CD4-positive, alpha-beta T cell treated with Interleukin-6 for 4 hours (primary cell): ENCODE measurements around the gene DNMBP.
"Not testable (repeated sequence)": the region's sequence is repeated elsewhere in the genome, so short reads cannot be mapped to it uniquely, and the experiment has no call there.

Experiments
- DNase-seq: peaks from one replicate; pipeline ENCODE4 v3.0.0-alpha.2; 2020; ENCODE audit warnings: mixed read lengths

The DNMBP gene

DNA sequence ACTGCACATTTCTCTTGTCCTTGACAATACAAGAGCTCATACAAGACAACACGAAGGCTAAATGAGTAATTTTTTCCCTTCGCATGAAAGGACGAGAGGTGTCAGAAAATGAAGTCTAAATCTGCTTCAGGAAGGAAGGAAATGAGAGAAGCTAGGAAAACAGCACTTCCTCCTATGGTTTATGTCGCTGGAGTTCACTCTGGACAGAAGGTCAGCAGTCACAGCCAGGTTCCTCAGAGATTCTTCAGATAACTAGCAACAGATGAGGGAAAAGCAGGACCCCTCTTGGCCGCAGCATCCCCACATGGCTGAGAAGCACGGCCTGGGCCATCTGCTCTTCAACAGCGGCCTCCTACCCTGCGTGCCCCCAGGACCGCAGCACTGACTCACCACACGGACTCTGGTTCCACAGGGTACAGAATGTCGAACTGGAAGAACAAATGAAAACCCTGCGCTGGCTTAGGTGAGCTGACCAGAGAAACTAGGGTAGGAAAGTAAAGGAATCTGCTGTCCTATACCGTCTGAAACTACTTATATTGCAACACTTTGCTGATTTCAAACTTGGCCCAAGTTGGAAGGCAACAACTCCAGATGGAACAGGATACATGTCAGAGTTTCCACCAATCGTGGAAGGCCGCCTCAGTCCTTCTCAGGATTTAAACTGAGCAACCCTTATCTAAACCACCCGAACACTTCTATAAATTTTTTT is 26.3 kb downstream of the DNMBP start:
- no peak for DNase-seq

DNA sequence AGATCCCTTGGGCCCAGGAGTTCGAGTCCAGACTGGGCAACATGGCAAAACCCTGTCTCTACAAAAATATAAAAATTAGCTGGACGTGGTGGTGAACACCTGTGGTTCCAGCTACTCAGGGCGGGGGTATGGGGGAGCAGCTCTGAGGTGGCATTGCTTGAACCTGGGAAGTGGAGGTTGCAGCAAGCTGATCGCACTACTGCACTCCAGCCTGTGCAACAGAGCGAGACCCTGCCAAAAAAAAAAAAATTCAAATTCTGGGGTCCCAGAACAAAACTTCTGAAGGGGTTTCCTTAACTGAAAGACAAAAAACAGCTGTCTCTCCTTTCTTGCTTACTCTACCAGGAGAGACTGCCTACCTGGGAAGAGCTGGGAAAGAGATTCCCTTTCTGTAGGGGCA is 27.0 kb downstream of the DNMBP start:
- no peak for DNase-seq

DNA sequence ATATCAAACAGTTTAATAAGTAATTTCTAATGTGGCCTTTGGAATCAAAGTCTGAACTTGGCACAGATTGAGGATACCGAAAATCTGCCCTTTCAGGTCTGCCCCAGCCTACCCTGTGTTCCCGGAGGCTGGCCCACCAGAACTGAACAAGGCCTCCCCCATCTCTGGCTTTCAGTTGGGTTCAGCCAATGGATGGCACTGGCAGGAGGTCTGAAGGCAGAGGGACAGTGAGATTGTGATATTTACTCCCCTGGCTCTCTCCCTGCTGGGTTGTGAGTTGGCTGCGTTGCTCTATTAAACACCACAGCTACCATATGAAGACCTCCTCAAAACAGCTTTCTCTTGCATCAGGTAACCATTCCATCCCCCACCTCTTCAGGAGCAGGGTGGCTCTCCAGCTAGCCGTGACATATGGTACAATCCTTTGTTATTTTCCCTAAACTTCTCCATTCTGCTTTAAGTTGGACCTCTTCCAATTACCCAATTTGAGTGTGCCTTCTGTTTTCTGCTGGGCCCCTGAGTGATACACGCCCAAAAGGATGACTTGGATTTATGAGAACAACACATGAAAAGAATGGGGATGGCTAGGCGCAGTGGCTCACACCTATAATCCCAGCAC is 28.1 kb downstream of the DNMBP start:
- DNase-seq: no peak

DNA sequence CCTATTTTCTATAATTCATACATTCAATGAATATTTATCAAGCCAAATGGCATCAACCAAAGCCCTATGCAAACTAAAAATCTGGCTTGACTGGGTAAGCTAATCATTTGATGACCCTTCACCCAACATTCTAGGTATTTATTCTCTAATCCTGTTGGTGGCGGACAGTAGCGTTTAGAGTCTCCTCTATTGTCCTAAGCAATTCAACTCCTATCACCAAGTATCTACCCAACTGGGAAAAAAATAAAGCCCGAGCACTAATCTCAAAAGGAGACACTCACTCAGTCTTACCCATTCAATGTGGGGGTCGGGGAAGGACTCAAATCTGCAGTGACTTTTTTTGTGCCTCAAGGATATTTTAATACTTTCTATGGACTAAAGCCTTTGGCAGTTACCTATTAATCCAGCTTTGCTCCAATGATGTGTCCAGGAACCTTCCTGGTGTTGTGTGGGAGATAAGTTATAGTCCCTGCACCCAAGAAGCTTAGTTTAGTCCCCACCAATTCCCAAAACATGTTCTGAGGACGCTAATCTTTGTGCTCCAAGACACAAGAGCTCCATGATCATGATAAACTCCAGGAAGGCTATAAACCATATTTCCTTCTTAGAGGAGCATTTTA is 30.6 kb downstream of the DNMBP start:
- DNase-seq: no peak

DNA sequence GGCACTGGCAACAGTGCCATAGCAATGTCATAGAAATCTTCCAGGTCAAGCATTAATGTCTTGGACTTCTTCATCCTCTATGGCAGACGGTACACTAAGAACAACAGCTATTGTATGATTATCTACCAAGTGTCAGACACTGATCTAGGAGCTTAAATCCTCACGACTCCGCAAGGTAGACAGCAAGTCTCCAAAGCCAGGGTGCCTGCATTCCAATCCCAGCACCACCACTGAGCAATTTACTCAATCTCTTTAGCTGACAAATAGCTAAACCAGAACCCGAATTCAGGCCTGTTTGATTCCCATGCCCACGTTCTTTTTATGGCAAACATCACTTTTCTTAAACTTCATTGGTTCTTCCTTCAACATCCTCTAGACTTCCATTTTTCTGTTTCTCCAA is 31.8 kb downstream of the DNMBP start:
- no peak for DNase-seq

DNA sequence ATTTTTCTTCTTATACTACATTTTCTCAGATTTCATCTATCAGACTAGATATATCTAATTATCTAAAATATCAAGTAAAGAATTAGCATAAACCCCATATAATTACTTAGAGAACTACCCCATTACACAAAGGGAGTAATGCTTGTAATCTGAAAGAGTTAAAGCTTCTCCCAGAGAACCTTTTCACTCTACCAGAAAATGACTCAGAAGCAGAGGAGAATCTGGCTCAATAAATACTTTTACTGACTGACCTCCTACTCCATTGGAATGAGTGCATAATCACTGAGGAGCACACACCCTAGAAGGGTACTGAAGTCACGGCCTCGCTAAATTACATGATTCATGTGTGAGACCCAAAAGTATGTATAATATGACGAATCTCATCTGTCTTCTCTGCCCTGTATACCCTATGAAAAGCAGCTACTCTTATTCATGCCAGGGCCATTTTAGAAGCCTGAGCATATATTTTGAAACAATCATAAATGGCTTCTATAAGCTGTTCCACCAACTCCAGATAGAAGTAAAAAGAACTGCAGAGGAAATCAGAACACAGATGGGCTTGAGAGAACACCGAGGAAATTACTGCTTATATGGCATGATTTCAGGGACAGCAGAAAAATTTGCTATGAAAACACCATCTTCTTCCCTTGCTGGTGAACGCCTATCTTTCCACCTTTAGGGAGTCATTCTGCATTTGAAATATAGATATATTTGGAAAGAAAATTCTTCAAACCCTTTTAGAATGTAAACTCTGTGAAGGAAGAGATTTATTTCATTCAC is 32.7 kb downstream of the DNMBP start:
- no peak for DNase-seq

DNA sequence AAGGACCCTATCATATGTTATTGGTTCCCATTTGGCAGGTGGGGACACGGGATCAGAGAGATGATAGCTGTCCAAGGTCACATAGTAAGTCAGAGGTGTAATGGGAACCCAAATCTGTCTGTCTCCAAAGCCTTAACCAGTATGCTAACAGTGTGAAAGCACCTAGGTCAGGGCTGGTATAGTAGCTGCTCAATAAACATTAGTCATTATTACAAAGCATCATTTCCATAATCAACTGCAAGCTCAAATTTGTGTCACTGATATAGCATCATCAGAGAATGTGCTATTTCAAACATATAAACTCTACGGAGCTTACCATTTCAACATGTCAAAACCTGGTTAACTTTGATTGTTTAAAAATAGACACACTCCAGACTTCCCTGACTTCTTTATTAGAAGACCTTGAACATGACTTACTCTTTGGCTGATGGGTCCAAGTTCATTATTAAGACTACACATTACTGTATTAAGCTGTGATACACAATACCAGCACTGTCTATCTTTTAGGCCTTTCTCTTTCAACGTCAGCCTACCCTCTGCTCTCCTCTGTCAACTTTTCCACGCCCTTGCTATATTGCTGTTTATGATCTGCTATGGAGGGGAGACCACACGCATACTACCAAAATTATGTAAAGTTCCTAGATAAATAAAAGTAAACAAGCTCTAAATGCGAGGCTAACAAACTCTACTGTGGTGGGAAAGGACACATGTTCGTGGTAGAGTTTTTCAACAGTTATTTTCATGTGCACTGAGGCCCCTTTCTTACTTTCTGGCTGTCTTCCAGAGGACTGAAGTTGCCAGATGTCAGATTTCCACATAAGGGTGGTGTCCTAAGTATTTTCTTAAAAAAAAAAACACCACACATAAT is 33.6 kb downstream of the DNMBP start:
- no peak for DNase-seq

DNA sequence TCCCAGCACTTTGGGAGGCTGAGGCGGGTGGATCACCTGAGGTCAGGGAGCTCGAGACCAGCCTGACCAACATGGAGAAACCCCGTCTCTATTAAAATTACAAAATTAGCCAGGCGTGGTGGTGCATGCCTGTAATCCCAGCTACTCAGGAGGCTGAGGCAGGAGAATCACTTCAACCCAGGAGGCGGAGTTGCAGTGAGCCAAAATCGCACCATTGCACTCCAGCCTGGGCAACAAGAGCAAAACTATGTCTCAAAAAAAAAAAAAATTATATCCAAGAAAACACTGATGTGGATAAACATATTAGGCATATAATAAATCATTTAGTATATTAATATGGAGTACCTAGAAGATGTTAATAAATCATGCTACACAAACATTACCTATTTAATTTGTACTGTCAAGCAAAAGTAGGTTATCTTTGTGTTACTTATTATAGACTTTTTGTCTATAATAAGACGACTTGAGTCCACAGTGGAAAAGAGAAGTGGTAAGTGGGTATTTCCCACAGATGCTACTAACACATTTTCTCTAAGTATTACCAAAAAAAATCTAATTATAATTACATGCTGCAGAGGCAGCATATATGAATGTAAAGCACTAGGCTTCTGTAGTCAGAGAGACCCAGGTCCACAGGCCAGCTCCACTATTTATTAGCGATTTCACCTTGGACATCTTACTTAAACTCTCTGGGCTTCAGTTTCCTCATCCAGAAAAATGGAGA is 34.5 kb downstream of the DNMBP start:
- no peak for DNase-seq

DNA sequence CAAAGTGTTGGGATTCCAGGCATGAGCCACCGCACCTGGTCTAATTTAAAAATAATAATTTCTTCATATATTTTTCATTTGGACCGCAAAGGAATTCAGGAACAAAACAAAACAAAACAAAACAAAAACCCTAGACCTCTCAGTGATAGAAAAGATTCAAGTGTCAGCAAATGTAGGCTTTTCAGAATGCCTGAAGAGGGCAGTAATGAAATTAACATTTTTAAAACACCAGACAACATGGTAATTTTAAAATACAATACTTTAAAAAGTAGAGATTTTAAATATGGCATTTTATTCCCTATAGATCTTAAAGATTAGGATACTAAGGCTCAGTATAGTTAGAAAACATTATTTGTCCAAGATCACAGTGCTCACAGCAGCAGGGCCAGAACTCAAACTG is 36.6 kb downstream of the DNMBP start:
- DNase-seq: no peak

DNA sequence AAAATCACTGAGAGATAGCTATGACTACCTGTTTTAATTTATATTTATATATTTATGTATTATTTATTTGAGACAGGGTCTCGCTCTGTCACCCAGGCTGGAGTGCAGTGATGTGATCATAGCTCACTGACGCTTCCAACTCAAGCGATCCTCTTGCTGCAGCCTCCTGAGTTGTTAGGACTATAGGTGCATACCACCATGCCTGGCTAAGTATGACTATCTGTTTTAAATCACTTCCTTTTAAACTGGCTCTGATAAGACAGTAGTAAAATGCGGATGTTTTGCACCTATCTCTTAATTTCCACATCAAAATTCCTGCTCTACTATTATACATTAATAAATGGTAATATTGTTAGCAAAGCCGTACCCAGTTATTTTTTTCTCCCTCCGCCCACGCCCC is 41.8 kb downstream of the DNMBP start:
- no peak for DNase-seq

DNA sequence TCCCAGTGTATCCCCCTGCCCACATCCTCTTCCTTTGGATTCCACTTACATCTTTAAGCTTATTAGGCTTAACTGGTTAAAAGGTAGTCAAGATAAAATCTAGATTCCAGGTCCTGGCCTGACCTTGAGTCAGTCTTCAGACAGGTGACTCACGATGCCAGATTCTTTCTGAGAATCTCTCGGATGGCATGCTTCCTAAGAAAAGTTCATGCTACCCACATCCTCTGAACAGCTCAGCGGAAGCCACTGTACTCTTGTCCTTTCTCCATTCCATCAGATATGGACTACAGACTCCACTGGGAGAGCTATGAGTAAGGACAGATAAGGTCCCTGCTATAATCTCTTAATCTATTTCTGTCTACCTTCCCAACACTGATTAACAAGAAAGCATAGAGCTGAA is 43.4 kb downstream of the DNMBP start:
- DNase-seq: no peak

DNA sequence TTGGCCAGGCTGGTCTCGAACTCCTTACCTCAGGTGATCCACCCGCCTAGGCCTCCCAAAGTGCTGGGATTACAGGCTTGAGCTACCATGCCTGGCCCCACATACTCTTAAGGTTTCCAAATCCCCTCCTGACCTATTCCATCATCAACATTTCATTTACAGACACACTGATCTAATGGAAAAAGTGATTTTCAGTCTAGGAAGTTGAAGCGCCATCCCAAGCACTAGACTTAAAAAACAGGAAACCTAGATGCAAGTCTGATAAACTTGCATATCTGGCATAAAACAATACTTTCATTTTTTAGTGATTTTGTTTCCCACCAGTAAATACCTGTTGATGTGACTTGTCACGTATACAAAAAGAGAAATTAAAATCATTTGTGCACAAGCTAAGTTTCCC is 44.0 kb downstream of the DNMBP start:
- DNase-seq: no peak

DNA sequence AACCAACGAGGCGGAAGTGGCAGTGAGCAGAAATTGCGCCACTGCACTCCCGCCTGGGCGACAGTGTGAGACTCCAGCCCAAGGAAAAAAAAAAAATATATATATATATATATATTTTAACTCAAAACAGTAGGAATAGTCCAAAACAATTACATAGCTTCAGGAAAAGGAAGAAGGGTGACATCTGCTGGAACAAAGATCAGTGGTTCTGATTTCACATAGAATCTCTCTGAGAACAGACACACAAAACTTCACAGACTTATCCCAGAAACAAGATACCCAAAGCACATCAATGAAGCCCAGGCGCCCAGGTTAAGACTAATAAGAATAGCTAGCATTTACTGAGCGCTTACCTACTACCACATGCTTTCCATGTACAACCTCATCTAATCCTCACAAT is 45.0 kb downstream of the DNMBP start:
- no peak for DNase-seq

DNA sequence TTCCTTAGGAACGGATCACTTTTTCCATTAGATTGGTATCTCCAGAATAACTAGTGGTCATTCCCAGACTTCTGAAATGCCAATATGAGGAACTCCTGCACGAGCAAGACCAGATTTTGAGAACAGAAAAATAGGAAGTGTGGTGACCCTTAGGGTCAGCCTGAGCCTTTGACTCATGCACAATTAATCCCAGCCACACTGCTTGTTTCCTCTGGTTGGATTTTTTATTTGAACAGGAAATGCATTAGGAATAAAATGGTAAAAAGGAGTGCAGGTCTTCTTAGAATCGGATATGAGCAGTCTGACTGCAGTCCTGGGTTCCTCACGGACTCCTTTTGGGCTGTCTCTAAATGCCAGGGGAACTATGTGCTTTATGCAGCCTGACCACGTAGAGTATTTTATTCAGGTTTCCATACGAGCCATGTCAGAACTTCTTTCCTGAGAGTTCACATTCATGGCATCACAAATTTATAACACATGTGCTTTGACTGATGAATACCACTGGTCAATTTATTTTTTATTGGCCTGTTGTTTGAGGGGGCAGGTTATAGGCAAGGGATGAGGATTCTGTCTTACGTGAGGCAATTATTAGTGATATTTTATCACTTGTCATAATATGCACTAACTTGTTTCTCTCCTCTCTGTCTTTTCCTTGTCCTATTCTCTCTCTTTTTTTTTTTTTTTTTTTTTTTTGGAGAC is 46.1 kb downstream of the DNMBP start:
- DNase-seq: not testable (repeated sequence)

DNA sequence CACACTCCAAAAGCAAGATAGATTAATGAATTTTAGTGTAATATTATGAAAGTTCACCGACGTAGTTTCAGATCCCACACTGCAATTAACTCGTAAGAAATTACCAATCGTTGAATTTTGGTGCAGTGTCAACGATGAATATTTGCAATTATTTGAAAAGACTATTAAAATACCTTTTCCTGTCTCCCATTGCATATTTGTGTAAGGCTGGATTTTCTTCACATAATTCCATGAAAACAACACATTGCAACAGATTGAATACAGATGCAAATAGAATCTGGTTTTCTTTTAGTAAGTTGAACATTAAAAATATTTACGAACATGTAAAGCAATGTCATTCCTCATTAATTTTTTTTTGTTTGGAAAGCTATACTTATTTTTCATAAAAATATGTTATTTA is 50.9 kb downstream of the DNMBP start:
- DNase-seq: no peak

DNA sequence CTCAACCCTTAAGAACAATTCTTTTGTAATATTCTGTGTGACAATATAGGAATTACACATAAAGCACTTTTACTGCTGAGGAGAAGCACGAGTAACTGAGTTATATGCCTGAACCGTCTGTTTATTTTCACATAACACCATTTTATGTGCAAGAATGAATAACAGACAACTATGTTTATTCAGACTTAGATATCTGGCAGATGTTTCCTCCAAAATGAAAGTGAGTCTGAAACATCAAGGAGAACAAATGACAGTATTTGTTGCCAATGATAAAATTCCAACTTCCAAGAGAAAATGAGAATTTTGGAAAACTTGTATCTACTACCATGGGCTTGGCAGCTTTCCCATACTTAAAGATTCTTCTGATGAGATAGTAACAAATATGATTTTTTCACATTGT is 51.4 kb downstream of the DNMBP start:
- no peak for DNase-seq

DNA sequence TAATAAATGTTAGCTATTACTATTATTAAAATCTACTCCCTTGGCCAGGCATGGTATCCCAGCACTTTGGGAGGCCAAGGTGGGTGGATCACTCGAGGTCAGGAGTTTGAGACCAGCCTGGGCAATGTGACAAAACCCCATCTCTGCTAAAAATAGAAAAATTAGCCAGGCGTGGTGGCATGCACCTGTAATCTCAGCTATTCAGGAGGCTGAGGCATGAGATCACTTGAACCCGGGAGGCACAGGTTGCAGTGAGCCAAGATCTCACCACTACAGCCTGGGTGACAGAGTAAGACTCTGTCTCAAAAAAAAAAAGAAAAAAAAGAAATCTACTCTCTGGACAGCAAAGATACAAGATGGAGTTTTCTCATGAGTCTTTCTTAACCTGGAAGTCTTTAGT is 56.2 kb downstream of the DNMBP start:
- not testable (repeated sequence) for DNase-seq

DNA sequence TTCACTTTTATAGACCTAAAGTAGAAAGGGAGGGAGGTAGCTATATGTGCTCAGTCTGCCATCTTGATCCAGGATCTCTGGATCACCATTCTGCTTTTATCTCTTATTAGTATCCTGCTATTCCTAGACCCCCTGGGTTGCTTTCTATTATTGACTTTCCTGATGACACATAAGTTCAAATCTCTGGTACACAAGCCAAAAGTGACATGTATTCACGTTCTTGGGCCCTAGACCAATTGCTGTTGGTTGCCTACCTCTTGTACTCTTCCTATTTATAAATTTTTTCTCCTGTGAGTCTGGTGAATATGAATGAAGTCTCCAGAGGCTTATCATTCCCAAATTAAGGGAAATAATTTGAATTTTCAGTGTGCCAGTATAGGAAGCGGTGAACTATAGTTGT is 56.9 kb downstream of the DNMBP start:
- DNase-seq: no peak

DNA sequence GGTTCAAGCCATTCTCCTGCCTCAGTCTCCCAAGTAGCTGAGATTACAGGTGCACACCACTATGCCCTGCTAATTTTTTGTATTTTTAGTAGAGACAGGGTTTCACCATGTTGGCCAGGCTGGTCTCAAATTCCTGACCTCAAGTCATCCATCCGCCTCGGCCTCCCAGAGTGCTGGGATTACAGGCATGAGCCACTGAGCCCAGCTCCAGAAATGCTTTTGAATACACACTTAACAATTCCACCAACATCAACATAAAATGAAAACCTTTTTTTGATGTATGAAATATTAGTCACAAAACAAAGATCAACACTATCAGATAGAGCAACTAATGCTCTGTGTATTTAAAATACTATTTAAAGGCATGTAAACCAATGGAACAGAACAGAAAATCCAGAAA is 63.7 kb downstream of the DNMBP start:
- DNase-seq: not testable (repeated sequence)

DNA sequence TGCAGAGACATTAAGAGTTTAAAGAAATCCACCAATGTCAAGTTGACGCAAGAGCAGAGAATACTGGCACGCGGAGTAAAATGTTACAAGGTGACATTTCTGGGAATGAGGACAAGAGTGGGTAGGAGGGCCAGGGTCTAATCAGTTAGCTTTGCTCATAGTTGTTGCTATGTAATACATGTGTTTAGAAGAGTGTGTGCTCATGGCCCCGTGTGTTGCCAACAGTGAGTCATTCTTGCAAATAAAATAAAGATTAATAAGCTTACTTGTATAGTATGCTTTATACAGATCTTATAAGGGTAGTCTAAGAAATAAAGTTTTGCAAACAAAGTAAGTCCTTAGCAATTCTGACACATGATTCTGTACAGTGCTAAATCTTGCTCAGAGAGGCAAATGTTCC is 64.5 kb downstream of the DNMBP start:
- no peak for DNase-seq

DNA sequence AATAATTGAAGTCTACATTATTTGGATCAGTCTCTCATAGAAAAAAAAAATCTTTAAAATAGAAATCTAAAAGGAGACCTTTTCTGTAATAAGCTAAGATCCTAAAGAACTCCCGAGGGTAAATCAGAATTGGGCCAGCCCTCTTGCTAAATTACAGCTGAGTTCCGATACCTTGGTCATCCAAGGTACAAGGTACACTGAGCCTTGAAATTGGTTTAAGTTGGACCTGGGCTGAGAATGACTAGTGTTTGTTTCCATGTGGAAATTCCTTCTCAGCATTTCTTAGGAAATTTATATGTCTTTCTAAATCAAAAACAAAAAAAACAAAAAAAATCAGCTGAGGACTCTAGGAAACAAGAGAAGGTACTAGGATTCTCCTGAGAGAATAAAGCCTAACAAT is 64.9 kb downstream of the DNMBP start:
- DNase-seq: no peak
